RWPE2 (cell line): ENCODE results near the gene ZBTB14.

Experiments
- ATAC-seq: fragments of 200-7000 bp; cut with Tn5 transposase; 3 replicates; pipeline ENCODE4 v1.9.1; 2021; ENCODE audit warnings: low read depth
- DNase-seq: peaks from one replicate; pipeline ENCODE4 v3.0.0-alpha.2; 2020; ENCODE audit warnings: low spot score
- H3K27ac ChIP-seq: fragments of 450-650 bp; 2 replicates; pipeline ENCODE4 v1.5.1; 2017; ENCODE audit warnings: mild to moderate bottlenecking; ENCODE audit not compliant: poor library complexity, severe bottlenecking
- H3K27me3 ChIP-seq: fragments of 250-450 bp; sonication (Bioruptor Pico); 2 replicates; pipeline ENCODE4 v1.5.1; 2021; ENCODE audit warnings: mild to moderate bottlenecking, moderate library complexity; ENCODE audit not compliant: insufficient read depth, poor library complexity, severe bottlenecking
- H3K36me3 ChIP-seq: fragments of 250-450 bp; sonication (Bioruptor Pico); 2 replicates; pipeline ENCODE4 v1.5.1; 2020; ENCODE audit warnings: low read depth, mild to moderate bottlenecking, moderate library complexity
- H3K4me1 ChIP-seq: fragments of 250-450 bp; sonication (Bioruptor Pico); 2 replicates; pipeline ENCODE4 v1.5.1; 2021; ENCODE audit warnings: mild to moderate bottlenecking, moderate library complexity; ENCODE audit not compliant: insufficient read depth, poor library complexity, severe bottlenecking
- H3K4me3 ChIP-seq: fragments of 250-450 bp; sonication (Bioruptor Pico); 2 replicates; pipeline ENCODE4 v1.5.1; 2021; ENCODE audit warnings: mild to moderate bottlenecking, moderate library complexity; ENCODE audit not compliant: severe bottlenecking
- H3K9me3 ChIP-seq: fragments of 250-450 bp; sonication (Bioruptor Pico); 2 replicates; pipeline ENCODE4 v1.5.1; 2021; ENCODE audit warnings: mild to moderate bottlenecking, moderate library complexity; ENCODE audit not compliant: severe bottlenecking
- CTCF ChIP-seq: fragments of 450-650 bp; IDR thresholded peaks from one replicate; pipeline ENCODE4 v1.5.1; 2017; ENCODE audit warnings: mild to moderate bottlenecking, moderate library complexity; ENCODE audit not compliant: poor library complexity, severe bottlenecking

ZBTB14 gene

GRCh38 chr18:5317186-5317585, 21.7 kb upstream of the ZBTB14 start:
- H3K4me3 ChIP-seq, result no peak overlapping the region
- TF ChIP-seq CTCF, result no peak

GRCh38 chr18:5315838-5316237, 20.3 kb upstream of the ZBTB14 start:
- no peak overlapping the region for H3K4me3 ChIP-seq
- no peaks in the 10 kb centered on the region for H3K27me3 ChIP-seq
- no peaks in the 10 kb centered on the region for H3K36me3 ChIP-seq
- H3K9me3 ChIP-seq, result no peaks in the 10 kb centered on the region
- DNase-seq (no peak), ATAC-seq (no peak)
- no peaks in the 10 kb centered on the region for H3K4me1 ChIP-seq
- no peak overlapping the region for H3K27ac ChIP-seq
- no peak for TF ChIP-seq CTCF

More at GRCh38 chr18:5317186-5317585, 21.7 kb upstream of the ZBTB14 start:
- Histone ChIP-seq H3K27ac (no peak overlapping the region), H3K4me1 (no peaks in the 10 kb centered on the region), H3K27me3 (no peaks in the 10 kb centered on the region), H3K9me3 (no peaks in the 10 kb centered on the region), H3K36me3 (no peaks in the 10 kb centered on the region)
- DNase-seq, result no peak
- no peak for ATAC-seq

DNA sequence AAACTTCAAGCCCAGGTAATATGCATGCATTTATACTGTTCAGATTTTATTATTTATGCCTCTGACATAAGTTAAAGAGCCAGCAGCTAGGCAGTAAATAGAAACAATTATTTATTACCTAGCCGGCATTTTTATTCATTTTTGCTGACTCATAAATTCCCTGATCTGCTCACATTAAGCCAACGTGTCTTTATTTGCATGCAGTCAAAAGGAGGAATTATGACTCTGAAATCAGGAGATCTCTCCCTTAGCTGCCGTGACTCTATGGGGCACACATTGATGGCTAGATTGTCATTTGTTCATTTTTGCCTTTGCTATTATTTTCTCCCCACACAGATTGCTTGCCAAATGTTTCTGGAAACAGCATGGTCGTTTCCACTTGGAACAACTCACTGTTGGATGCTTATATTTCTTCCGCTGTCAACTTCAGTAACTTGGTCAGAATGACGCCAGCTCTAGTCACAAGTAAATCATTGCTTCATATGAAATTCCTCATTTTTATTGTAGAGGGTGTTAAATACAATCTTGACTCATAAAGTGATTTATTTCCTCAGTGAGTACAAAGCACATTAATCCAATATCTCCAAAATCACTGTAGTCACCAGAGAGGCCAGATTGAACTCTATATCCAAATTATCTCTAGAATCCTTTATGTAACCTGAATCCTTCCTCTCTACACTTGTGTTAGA, 15.9 kb upstream of the ZBTB14 start:
- Histone ChIP-seq H3K36me3 (no peaks in the 10 kb centered on the region), H3K9me3 (no peaks in the 10 kb centered on the region), H3K4me3 (no peak overlapping the region), H3K27ac (no peak overlapping the region), H3K4me1 (no peaks in the 10 kb centered on the region), H3K27me3 (no peaks in the 10 kb centered on the region)
- TF ChIP-seq CTCF, result no peak
- peak; percentile 12; the same call in 1 of the 3 replicates for ATAC-seq
- no peak for DNase-seq

DNA sequence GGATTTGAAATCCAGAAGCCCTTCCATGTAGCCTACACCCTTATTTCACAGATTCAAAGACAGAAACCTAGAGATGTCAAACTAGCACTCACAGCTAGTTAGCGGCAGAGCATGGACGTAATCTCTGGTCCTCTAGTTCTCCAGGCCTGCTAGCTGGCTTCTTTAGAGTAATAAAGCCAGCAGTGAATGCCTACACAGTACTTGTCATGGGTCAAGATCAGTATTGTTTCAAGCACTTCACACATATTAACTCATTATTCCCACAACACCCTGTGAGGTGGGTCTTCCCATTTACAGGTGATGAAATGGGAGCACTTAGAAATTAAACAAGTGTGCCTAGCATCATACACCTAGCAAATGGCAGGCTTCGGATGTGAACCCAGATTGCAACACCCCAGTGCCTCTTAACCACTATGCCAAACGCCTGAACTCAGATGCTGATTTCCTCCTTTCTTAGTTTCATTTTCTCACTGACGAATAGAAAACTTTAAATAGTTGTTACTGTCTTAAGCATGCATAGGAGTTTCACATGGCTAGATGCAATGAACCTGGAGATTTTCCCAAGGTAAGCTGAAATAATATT, 14.5 kb upstream of the ZBTB14 start:
- Histone ChIP-seq H3K4me1 (no peaks in the 10 kb centered on the region), H3K27me3 (no peaks in the 10 kb centered on the region), H3K36me3 (no peaks in the 10 kb centered on the region), H3K4me3 (no peak overlapping the region), H3K9me3 (no peaks in the 10 kb centered on the region), H3K27ac (no peak overlapping the region)
- ATAC-seq, result no peak
- TF ChIP-seq CTCF, result no peak
- DNase-seq, result no peak

- no peak for ATAC-seq
- Histone ChIP-seq H3K4me1 (no peaks in the 10 kb centered on the region), H3K27me3 (no peaks in the 10 kb centered on the region), H3K9me3 (no peaks in the 10 kb centered on the region), H3K4me3 (no peak overlapping the region), H3K27ac (no peak overlapping the region), H3K36me3 (no peaks in the 10 kb centered on the region)
- no peak for DNase-seq
- no peak for TF ChIP-seq CTCF
Observed at GRCh38 chr18:5305835-5306234, 10.3 kb upstream of the ZBTB14 start.
